ENCODE measurements around the gene GOLM1.

DNA sequence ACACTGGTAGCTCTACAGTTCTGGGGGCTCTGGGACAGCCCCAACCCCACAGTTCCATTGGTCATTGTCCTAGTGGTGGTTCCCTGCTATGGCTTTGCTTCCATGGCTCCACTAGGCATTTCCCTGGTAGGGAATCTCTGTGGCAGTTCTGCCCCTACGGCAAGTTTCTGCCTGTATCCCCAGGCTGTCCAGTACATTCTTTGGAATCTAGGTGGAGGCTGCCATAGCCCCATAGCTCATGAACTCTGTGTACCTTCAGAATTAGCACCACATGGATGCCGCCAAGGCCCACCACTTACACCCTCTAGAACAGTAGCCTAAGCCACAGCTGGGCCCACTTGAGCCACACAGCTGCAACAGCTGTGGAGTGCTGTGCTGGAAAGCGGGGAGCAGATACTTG is 3.3 kb upstream of the GOLM1 start:
- TF ChIP-seq, protein P1, sequence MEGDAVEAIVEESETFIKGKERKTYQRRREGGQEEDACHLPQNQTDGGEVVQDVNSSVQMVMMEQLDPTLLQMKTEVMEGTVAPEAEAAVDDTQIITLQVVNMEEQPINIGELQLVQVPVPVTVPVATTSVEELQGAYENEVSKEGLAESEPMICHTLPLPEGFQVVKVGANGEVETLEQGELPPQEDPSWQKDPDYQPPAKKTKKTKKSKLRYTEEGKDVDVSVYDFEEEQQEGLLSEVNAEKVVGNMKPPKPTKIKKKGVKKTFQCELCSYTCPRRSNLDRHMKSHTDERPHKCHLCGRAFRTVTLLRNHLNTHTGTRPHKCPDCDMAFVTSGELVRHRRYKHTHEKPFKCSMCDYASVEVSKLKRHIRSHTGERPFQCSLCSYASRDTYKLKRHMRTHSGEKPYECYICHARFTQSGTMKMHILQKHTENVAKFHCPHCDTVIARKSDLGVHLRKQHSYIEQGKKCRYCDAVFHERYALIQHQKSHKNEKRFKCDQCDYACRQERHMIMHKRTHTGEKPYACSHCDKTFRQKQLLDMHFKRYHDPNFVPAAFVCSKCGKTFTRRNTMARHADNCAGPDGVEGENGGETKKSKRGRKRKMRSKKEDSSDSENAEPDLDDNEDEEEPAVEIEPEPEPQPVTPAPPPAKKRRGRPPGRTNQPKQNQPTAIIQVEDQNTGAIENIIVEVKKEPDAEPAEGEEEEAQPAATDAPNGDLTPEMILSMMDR (IDR thresholded peaks at IDR 0.05; ENCODE audit: insufficient read depth, low read depth, low read length), result no peak
- no peak for TF ChIP-seq EZH2 (IDR thresholded peaks at IDR 0.05; ENCODE audit: insufficient read depth, low read length)
